Hepatic stellate cell (primary cell): ENCODE data around the gene CCNK.

Experiments
- DNase-seq: peaks from one replicate; pipeline ENCODE4 v3.0.0; 2011; ENCODE audit warnings: low spot score

The CCNK gene

DNA sequence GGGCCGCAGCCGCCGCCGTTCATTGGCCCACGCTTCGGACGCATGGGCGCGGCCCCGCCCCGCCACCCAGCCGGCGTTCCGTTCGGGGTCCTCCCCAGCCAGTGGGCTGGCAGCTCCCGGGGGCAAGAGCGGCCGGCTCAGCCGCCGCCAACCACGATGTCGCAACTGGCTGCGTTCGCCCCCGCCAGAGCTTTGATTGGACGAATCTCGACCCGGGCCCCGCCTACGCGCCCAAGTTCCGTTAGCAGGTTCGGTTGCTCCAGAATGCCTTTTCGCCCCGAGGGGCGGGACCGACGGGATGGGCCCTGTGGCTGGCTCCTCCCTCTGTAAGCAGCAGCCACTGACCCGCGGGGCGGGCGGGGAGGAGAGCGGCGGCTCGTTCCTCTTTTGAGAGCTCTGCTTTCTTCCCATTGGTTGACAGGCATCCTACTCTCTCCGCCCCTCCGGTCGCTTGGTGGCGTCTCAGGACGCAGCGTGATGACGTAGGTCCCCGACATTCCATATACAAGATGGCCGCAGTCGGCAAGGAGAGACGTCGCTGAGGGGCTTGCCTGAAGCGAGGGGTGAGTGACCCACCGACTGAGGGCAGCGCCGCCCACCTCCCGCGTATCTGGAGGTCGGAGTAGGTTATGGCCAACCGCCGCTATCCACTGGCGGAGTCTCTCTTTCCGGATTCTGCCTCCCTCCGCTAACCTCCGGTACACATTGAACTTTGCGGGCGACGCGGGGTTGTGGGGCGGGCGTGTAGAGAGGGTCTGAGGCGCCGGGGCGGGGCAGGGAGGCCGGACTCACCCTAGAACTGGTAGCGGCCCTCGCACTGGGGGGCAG lies at the start of gene CCNK:
TSS of gene CCNK (plus strand) at position 493 of the 828 bp plus-strand sequence. CDS start 11,269 bp downstream, outside the sequence.
- peak; percentile 99 for DNase-seq

DNA sequence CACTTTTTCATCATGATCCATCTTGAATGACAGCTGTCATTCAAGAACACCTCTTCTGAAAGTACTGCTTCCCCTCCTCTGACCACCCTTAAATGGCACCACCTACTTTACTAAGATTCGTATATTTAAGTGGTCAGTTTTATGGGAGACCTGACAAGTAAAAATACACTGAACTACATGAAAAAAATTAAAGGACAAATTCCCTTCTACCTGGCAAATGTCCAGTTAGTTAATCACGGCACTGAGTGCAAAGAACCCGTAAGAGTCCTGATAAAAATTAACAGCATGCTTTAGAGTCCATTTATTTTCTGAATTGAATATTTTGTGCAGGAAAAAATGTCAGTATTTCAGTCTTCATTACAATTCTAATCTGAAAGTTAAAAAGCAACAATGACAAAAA lies 49.2 kb upstream of the CCNK start:
- DNase-seq: no peak

DNA sequence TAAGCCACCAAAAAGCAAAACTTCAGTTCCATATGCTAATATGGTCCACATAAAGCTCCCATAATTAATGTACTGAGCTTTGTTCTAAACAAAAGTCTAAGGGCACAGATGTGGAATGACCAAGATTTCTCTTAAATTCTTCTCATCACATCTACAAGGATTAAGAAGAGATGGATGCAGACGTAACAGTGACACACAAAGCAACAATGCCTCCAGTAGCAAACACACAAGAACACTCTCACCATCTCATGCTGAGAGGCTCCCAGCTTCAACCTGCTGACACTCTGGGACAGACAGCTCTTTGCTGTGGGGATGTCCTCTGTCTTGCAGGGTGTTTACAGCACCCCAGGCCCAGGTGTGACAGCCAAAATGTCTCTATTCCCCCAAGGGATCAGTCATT lies 48.7 kb upstream of the CCNK start:
- no peak for DNase-seq

DNA sequence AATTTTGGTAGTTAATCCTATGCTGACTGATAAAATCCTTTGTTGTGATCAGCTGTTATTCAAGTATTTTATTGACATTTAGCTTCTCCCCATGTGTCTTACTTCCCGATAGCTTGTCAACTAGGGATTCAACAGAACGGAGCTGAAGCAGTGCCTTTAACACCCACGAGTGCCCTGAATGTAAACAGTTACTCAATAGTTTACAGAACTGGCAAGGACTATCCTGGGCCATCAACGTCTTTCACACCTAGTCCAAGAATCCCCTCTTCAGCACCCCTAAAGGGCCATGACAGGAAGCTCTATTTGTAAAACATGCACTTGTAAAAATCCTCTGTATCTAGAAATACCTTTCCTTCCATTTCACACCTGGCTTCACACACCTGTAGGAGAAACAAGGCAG lies 45.9 kb upstream of the CCNK start:
- no peak for DNase-seq

DNA sequence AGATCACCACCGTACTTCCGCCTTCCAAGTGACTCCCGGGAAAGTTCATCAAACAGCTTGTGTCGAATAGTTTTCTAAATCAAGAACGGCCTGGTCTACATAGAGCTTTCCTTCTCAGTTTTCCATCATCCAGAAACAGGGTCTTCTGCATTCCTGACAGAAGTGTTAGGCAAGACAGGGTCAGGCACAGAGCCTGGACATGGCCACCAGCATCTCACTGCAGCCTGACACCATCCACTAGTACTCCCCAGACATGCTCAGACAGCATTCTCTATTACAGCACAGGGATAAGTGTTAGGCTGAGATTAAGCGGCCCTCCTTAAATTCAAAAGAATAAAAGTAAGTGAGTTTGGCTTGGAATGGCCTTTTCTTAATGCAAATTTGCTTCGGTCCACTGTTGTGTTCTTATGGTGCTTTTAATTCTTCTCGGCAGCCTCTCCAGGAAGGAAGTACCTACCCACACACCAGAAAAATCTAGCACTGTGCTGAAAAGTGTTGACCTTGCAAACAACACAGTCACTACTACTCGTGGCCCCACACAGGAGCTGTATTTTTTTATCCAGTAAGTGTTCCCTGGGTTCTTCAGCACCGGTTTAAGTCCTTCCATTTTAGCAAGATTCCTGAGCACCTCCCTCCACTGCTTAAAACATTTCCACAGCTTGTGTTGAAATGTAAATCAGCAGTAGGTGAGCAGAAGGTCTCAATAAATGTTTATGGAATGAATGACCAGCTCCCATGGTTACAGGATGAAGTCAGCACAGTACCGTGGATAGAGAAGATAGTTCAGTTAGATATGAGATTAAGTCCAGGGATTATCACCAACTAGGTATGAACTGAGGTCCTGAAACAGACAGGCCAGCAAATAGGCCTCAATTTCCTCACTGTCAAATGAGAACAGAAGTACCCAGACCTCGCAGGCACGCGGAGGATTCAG lies 44.7 kb upstream of the CCNK start:
- no peak for DNase-seq

DNA sequence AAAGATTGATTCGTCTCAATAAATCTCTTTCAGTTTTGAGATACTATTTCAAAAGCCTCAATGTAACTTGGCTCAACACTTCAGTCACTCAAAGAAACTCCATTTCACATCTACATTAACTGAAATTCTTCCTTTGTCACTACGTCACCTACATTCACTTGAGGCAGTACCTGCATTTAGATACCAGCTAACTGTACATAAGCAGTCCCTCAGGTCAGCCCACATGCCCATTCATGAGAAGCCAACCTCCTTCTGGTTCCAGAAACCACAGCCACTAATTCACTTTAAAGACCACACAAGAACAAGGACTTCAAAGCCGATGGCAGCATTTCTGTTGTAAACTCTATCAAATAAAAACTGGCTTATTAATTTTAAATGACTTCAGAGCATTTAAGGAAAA lies 43.5 kb upstream of the CCNK start:
- DNase-seq: no peak

DNA sequence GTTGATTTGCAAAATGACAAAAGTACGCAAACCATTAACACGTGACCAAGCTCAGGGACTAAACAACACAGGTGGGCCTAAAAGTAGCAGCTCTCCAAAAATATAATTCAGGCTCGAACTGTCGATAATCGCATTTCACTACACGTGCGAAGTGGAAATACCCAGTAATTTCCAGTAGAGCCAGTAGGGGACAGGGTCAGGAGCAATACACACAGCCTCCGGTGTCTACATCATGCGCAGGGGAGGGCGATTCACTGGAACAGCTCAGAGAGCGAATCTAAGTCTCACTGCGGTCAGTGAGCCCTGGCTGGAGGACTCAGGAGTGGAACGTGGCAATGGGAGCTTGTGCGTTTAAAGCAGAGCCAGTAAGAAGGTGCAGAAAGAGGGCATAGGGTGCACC lies 40.9 kb upstream of the CCNK start:
- no peak for DNase-seq

DNA sequence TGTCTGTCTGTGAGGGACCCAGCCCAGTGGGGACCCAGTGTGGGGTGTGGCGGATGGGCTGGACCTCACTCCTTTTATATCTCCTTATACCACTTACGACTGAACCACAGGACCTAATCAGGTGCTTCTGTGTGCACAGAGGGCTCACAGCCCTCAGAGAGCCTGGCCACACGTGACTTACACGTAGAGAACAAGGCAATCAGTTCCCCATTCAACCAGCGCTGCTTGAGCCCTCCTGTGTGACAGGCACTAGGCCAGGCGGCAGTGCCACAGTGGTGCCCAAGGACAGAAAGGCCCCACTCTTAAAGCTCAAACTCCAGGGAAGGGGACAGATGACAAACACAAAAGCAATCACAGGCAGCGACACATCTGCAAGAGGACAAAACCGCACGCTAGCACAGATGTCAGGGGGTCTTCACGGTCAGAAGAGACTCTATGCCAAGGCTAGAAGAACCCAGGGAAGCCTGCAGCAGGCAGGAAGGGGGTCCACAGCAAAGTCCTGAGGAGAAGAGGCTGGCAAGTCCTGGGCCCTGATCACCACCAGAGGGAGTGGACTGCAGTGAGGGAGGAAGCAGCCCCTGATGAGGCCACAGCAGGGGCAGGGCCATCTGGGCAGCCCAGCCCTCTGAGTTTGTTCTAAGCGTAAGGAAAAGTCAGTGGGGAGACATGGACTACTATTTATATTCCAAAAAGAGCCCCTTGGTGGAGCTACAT lies 39.9 kb upstream of the CCNK start:
- no peak for DNase-seq

DNA sequence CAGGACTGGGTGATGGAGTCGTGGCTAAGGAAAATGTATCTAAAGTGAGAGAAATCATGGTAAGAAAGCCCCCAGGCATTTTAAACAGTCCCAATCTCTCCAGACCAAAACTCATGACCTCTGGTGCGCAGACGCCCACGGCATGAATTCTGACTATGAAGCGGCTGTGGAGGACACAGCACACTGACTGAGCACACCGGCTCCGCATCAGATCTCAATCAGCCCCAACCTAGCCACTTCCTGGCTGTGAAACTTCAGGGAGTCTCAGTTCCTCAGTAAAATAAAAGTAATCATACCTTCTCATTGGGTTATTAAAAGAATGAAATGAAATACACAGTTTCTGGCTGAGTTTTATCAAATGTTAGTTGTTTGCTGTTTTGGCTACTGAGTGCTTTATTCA lies 39.3 kb upstream of the CCNK start:
- no peak for DNase-seq

DNA sequence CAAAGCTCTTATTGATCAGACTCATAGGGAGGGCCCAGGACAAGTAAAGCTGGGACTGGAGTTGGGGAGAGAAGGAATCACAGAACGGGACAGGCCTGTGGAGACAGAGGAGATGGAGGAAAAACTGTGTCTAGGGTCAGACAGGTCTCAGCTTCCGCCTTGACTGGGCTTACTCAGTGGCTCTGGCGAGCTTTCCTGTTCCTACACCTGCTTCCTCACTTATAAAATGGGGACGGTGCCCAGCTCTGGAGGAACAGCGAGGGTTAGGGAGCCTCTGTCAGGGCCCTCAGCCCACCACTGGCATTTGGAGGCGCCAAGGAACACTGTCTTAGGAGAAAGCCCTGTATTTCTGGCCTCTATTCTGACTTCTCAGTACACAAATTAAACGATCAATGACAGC lies 35.3 kb upstream of the CCNK start:
- no peak for DNase-seq

DNA sequence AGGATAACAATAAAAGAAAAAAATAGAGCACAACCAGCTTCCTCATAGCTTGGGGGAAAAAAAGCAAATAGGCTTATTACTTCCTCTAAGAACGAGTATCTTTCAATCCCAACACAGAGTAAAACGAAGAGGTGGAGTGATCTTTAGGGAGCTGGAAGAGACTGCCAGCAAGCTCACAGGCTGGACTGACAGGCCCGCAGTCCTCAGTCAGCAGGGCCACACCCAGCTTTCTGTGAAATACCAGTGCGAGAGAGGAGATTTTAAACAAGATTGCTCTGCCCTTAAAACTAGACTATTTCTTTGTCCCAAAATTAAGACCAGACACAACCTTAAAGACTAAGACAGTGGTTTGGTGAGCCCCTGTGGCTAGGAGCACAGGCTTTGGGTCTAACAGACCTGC lies 33.5 kb upstream of the CCNK start:
- no peak for DNase-seq

DNA sequence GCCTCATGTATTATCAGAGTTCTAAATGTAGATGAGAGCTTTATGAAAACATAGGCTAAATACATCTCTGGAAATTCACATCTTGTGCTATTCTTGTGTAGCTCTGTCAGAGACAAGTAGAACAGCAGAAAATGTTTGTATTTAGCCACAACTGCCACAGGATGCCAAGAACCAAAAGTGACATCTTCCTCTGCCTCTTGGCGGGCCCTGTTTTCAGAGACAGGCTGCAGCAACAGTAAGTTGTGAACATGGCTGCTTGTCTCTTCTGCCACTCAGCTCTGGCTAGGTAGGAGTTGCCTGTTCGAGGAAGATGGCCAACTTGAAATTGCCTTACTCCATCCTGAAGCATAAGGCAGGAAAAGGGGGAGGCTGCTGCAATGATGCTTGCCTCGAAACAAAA lies 30.9 kb upstream of the CCNK start:
- DNase-seq: no peak

DNA sequence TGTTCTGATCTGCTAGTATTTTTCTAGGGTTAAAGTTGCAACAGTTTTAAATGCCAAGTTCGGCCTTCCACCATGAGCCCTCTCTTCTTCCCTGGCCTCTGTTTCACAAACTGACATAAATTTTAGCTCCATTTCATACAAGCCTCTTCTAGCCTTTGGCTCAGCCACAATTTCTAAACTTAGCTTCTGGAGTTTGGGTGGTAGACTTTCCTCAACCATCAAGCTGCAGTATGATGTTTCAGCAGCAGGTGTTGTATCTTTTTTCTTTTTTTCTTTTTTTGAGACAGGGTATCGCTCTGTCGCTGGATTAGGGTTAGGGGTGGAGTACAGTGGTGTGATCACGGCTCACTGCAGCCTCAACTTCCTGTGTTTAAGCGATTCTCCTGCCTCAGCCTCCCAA lies 30.0 kb upstream of the CCNK start:
- no peak for DNase-seq

DNA sequence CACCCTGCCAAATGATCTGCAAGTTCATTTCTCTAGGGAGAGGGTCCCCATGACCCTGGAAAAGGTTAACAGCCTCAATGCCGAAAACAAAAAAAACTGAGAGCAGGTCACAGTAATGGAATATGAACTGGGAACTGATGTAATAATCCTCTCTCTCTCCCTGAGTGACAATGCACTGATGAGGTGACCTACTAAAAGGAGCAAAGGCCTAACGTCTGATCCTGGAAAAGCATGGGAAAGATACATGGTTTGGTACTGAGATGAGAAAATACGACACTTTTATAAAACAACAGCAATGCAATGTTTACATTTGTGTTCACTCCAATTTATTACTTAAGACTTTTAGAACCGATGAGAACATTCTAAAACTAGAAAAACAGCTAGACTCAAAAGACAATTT lies 28.2 kb upstream of the CCNK start:
- DNase-seq: no peak

DNA sequence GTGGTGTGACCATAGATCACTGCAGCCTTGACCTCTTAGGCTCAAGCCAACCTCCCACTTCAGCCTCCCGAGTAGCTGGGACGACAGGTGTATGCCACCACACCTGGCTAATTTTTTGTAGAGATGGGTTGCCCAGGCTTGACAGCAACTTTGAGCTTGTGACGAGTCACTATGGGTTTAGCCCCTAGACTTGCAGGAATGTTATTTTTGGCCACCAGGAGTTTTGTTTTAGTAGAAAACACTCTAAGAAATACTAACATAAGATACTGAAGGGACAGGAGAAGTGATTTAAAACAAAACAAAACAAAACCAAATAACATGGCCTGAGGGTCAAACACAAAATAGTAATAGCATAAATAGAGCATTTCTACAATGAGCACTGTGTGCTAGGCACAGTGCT lies 27.0 kb upstream of the CCNK start:
- DNase-seq: peak; percentile 17

DNA sequence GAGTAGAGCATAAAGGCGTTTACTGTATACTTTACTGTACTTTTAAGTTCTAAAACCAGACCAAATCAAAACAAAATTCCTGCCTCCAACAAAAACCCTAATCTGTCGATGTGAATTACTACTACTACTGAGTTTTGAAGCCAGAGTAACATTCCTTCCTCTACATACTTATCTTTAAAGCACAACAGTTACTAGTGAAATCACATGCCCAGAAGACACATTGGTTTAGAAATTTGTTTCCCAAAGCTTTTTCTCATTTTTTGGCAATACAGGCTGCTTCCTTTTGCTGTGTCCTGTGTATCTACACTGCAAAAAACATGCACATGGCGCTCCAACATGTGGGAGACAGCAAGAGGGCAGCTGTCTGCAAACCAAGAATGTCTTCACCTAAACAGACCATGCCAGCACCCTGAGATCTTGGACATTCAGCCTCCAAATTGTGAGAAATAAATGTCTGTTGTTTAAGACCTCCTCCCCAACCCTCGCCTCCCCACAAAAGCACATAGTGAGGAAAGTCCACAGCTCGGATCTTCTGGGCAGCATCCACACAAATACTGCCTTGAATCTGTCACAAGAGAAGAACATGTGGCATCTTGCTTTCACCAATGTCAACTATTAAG lies 21.6 kb upstream of the CCNK start:
- DNase-seq: no peak

DNA sequence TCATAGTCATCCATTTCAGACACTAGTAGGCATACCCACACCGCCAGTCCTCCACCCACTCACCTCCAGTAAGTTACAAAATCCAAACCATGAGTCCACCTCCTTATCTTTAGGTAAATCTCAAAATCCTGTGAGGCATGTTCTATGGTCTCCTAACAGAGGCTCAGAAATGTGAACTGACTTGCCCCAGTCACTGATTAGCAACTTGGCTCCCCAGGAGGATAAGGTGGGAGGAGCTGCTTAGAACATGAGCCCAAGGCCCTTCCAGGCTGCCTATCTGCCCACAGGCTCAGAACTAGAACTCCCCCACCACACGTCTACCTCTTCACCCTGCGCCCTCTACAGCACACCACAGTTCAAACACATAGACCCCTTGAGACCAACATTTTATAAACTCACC lies 20.4 kb upstream of the CCNK start:
- no peak for DNase-seq

DNA sequence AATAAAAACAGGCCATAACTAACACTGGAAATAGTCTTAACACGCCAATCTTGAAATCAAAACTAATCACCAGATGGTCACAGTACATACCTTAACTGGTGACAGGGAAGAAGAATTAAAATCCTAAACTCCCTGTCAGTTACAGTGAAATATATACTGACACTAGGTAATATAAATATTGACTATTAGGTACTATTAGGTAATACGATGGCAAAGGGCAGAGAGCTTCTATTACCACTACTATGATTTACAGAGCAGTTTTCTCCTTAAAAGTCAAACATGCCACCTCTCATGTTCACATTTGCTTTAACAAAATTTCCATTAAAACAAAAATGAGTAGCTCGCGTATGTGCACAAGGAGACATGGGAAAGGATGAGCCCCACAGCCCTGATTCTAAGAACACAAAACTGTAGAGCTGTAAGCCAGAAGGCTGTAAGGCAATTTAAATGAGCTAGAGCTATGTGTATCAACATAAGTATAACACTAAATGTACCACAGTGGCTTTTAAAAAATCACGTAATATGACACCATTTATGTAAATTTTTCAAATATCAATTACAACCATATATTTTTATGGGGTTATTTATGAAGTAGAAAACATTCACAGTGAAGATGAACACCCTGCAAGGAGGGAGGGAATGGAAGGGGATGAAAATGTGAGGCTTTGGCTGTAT lies 19.7 kb upstream of the CCNK start:
- no peak for DNase-seq

DNA sequence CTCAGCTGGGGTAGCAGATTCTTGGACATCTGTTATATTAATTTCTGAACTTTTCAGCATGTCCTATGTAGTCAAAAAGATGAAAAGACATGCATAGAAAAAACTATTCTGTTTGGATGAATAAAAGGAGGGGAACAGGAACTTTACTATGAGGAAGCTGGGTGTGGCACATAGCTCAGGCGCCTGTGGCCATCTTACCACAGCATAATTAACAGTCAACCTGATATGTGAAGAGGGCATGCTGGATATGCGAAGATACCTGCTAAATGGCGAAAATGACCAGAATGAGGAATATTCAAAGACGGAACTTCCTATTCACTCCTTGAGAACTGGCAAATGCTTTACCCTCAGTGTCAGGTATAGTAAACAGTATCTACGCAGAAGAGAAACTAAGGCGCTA lies 19.0 kb upstream of the CCNK start:
- DNase-seq: no peak

DNA sequence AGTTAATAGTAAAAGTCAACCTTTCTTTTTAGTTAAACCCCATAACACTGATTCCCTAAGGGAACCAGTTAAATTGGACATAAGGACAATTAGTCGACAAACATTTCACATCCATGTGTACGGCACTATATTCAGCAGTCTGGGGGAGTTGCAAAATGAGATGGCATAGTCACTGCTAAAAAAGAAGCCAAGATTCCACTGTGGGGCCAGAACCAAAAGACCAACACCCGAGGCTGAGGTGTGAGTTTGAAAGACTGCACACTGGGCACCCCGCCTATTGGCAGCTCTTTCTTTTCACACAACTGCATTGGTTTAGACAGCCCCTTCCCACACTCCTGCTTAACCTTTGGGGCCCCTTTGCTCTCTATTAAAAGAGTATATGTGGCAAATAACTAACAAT lies 17.2 kb upstream of the CCNK start:
- DNase-seq: no peak

DNA sequence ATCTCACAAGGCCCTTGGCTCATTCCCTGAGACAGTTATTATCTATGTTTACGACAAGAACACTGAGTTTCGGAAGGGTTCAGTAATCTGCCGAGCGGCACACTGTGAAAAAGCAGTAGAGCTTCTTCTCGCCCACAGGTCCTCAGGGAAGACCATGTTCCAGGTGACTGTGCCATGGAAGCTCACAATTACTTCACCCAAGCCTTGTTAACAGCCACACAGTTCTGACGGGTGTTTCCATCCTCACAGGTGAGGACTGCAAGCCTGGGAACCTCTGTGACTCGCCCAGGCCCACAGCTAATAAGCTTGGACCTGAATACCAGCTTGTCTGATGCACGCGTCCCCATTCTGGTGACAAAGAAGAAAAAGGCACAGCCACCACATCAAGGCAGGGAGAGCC lies 15.9 kb upstream of the CCNK start:
- no peak for DNase-seq

DNA sequence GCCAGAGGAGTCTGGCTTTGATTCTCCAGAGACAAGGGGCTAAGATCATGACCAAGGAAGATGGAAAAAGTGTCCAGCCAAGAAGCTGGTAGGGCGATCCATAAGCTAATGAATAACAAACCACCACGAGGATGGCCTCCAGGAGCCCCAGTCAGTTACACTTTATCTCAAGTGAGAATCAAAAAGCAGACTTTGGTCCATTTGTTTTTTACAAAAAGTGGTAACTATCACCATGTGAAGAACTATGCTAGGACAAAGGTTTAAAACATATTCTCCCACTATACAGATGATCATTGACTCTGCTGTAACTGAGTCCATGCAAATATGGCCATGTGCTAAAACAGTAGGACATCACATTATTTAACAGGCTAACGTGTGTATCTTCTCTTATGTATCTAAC lies 14.5 kb upstream of the CCNK start:
- no peak for DNase-seq
